Hepatic stellate cell (primary cell): ENCODE results near the gene RLIM.
"Not testable (repeated sequence)": the region's sequence is repeated elsewhere in the genome, so short reads cannot be mapped to it uniquely, and the experiment has no call there.

Experiments used
- DNase-seq: peaks from one replicate; pipeline ENCODE4 v3.0.0; 2011; ENCODE audit warnings: low spot score

The RLIM gene, protein sequence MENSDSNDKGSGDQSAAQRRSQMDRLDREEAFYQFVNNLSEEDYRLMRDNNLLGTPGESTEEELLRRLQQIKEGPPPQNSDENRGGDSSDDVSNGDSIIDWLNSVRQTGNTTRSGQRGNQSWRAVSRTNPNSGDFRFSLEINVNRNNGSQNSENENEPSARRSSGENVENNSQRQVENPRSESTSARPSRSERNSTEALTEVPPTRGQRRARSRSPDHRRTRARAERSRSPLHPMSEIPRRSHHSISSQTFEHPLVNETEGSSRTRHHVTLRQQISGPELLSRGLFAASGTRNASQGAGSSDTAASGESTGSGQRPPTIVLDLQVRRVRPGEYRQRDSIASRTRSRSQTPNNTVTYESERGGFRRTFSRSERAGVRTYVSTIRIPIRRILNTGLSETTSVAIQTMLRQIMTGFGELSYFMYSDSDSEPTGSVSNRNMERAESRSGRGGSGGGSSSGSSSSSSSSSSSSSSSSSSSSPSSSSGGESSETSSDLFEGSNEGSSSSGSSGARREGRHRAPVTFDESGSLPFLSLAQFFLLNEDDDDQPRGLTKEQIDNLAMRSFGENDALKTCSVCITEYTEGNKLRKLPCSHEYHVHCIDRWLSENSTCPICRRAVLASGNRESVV

DNA sequence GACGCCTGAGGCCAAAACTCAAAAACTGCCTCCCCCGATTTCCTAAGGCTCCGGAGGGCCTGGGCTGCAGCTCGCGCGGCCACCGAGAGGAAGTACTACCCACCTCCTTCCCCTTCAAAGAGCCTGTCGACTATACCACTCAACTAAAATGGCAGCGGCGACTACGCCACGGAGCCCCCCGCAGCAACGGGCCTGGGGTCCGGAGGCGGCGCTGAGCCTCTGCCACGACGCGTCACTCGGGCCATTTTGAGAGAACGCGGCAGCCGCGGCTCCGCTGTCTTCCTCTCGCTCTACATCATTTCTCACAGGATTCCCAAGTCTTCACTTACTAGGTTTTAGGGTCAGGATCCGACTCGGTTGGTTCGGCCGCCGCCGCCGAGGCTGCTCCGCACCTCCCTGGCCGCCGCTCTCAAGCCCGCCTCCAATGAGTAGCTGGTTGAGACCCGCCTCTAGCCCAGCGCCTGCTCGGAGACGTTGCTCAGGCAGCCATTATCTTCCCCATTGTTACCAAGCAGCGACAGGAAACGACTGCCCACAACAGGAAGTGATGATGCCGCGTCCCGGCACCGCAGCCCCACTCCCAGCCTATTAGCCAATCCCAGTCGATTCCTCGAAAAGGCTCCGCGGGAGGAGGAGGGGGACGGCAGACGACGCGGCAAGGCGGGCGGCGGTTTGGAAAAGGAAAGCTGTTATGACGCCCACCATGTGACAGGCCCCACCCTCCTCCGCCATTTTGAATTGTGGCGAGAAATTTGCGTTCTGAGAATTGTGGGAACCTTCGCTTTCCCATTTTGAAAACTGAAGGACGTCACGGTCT lies at the start of gene RLIM:
RLIM (minus strand) TSS at position 532 of the 817 bp plus-strand sequence. CDS start 18,647 bp downstream, outside the sequence.
- DNase-seq = peak; percentile 88

- peak; percentile 31 for DNase-seq
Measured at GRCh38 chrX:74656079-74656745, 41.8 kb upstream of the RLIM start.

DNA sequence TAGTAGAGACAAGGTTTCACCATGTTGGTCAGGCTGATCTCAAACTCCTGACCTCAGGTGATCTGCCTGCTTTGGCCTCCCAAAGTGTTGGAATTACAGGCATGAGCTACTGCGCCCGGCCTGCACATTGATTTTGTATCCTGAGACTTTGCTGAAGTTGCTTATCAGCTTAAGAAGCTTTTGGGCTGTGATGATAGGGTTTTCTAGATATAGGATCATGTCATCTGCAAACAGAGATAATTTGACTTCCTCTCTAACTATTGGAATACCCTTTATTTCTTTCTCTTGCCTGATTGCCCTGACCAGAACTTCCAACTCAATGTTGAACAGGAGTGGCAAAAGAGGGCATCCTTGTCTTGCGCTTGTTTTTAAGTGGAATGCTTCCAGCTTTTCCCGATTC lies 40.5 kb upstream of the RLIM start:
- DNase-seq = not testable (repeated sequence)

DNA sequence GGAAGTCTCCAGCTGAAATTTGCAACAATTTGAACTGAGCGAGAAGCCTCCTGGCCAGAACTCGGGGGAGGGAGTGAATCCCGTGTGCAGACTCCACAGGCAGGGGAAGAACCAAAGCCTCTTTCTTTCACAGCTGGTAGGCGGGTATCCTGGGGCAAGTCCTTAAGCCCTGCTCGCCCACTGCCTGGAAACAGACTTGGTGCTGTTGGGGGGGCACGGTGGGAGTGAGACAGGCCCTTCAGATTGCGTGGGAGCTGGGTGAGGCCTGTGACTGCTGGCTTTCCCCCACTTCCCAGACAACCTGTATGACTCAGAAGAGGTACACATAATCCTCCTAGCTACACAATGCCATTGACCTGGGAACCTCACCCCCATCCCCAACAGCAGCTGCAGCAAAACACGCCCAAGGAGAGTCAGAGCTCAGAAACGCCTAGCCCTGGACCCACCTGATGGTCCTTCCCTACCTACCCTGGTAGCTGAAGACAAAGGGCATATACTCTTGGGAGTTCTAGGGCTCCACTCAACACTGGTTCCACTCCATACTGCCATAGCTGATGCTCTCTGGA lies 22.4 kb upstream of the RLIM start:
- DNase-seq = no peak

GRCh38 chrX:74613370-74614092 lies 893 bp downstream of the RLIM start:
- DNase-seq = peak; percentile 20

- DNase-seq = no peak
Measured at GRCh38 chrX:74606799-74607198, 7.6 kb downstream of the RLIM start.

GRCh38 chrX:74606342-74606741 lies 8.1 kb downstream of the RLIM start:
- no peak for DNase-seq

- no peak for DNase-seq
Measured at GRCh38 chrX:74603040-74603439, 11.4 kb downstream of the RLIM start.

DNA sequence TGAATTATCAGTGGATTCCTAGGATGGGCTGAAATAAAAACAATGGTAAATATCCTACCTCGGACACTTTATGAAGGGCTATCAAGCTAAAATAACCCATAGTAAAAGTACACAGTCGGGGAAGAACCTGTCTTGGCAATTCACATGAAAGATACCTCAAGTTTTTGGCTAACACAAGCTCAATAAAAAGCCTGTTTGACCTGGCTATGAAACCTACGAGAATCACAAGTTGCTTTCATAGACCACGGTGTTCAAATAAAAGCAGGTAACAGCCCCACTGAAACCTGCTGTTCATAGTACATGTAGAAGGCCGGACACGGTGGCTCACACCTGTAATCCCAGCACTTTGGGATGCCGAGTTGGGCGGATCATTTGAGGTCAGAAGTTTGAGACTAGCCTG lies 12.3 kb downstream of the RLIM start:
- no peak for DNase-seq

- DNase-seq = no peak
Measured at GRCh38 chrX:74593593-74593992, 20.8 kb downstream of the RLIM start.

- no peak for DNase-seq
Measured at GRCh38 chrX:74585766-74586165, 28.7 kb downstream of the RLIM start.

- DNase-seq = no peak
Measured at GRCh38 chrX:74579597-74580198, 34.7 kb downstream of the RLIM start.

DNA sequence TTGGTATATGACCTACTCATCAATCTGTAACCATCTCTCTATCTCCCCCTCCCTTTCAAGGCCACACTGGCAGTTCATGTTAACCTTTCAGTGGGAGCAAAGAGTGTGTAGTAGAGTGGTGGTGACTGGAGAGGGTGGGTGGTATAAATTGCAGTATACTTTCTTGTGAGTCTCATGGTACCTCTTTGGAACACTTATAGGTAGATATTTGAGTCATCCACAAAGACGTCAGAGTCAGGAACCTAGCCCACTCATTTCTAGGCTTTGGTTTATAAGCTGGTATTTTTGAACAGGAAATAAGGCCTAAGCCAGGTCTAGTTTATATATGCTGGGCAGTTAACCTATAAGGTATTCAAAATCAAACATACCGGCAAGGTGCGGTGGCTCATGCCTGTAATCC lies 36.3 kb downstream of the RLIM start:
- no peak for DNase-seq

DNA sequence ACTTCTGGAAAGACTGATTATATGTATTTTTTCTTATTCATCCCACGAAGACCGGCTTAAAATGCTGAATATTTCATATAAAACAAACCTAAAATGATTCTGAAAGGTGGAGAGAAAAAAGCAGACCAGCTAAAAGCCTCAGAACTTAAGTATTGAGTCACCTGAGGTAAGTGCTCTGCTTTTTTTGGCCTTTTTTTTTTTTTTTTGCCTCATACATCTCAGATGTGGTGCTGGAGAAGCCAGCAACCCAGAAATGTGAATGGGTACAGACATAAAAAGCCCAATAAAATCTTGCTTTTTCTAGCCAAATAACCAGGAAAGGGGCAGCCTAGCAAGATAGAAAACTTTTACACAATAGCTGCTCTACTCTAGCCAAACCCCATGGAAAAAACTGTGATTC lies 57.0 kb downstream of the RLIM start:
- DNase-seq = no peak

DNA sequence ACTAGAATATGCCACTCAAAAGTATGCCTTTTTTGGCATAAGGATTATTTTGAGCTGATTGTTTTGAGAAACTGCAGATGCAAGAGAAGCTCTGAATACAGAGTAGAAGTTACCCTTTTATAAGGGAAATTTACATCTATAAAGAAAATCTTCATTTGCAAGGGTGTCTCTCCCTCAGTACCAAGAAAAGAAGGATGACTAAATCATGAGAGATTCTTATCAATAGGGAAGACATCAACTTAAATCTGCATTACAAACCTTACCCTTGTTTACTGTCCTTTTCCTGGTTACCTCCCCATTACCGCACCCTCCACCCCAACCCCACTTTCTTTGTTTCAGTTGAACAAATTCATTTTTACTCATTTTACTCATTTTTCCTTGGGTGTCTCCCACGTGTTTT lies 62.5 kb downstream of the RLIM start:
- DNase-seq = no peak

DNA sequence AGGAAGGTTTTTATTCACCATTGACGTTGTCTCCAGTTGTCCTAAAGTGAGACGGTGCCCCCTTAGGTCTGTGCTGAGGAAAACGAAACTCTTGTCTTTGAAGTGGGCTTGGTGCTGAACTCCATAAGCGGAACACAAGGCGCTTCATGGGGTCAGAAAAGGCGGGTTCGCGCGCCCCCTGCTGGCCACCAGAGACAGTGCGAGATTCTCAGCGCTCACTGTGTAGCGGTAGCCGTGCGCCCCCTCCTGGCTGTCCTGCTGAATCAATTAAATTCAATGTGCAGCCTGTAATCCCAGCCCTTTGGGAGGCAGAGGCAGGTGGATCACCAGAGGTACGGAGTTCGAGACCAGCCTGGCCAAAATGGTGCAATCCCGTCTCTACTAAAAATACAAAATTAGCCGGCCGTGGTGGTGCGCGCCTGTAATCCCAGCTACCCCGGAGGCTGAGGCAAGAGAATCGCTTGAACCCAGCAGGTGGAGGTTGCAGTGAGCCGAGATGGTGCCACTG lies 64.1 kb downstream of the RLIM start:
- DNase-seq = peak; percentile 29

DNA sequence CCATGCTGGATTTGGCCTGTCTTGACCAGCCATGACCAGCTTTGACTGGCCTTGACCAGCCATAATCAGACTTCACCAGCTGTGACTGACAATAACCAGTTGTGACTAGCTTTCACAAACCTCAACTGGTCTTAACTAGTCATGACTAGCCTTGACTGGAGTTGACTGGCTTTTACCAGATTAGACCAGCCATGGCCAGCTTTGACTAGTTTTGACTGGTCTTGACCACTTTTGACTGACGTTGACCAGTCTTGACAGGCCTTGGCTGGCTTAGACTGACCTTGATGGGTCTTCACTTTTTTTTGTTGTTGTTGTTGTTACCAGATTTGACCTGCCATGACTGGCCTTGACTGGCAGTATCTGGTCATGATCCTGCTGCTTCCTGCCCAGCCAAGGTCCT lies 67.4 kb downstream of the RLIM start:
- no peak for DNase-seq

GRCh38 chrX:74545880-74546523 lies 68.4 kb downstream of the RLIM start:
- no peak for DNase-seq

- DNase-seq = no peak
Measured at GRCh38 chrX:74540635-74541249, 73.7 kb downstream of the RLIM start.
